Superior temporal gyrus (tissue), 1 donor: ENCODE results near the gene TRIM9.

ENCODE experiments used
- DNase-seq: peaks from one replicate; pipeline ENCODE4 v3.0.0-alpha.2; 2016; ENCODE audit errors: extremely low spot score

TRIM9 gene

DNA sequence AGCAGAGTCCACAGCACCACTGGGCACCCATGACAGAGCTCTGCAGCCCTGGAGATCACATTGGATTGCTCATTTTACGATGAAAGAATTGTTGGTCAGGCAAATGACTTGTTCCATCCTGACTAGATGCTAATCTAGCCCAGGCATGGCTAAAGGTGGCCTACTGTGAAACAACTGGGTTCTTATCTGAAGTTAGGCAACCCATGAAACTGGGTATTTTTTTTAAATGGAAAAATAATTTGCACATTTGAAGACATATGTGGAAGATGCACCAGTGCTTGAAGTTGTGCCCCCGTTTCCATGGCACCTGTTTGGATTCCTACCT, 158.9 kb downstream of the TRIM9 start:
- DNase-seq = no peak

DNA sequence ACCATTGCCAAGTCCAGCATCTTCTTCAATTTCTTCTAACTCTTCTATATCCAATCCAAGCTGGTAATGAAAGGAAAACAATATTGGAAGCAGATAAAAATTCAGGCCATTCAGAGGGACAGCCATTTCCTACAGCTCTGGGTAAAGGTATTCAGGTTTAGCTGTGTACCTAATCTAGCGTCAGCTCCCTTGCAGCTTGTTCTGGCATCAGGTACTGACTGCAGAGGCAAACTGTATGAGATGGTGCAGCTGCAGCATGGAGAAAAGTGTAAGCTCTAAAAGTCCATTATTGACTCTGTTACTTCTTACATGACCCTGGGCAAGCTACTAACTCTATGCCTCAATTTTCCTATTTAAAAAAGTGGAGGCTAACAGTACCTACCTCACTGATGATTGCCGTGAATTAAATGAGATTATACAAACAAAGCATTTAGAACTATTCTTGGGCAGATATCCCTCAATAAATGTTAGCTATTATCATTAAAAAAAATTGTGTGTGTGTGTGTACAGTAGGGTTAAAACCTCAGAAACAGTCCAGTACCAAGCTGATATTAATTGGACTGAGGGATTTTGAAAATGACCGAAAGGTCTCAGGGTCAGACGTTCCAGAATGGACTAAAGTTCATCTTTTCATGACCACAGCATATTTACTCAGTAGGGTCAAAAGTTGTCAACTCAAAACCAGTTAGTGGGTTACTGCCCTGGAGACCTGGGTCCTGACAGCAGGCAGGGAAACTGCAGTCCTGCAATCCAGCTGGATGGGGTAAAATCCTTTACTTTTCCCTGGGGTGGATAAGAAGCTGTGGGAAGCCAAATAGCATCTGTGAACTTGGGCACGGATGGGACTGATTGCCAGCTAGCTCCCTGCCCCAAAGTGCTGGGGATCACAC, 159.5 kb downstream of the TRIM9 start:
- DNase-seq = no peak

DNA sequence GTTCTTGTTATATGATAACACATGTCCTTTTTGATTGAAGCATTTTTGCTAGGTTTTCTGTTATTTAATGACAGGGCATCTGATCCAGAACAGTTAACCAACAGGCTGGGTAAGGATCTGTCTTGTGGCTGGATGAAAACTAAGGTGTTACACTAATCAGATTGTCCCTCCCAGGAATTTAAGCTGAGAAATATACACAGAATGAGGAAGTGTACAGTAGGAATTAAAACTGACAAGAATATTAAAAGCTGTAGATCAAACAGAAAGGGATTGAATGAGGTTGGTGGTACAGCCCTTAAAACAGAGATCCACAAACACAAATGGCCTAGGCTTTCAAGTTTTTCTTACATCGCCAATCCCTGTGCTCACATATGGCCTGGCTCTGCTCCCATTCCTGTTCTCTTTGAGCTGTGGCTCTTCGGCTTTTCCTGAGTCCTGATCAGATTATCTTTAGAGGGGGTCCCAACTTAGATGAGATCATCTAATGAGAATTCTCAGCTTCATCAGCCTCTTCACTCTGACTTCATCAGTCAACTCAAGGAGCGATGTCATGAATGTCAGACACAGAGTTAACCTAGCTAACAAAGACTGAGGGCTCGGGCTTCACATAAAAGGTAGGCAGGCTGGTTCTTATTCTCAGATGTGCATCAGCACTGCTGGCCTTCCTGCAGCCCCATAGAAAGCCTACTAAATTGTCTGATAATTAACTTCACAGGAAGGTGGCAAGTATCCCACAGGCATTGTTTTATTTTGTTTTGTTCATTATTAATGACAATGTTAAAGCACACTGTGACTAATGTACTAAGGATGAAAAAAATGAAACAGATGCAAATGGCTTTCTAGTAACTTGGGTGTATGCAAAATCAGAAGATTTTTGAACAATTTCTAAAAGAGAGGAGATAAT, 162.1 kb downstream of the TRIM9 start:
- DNase-seq = no peak

DNA sequence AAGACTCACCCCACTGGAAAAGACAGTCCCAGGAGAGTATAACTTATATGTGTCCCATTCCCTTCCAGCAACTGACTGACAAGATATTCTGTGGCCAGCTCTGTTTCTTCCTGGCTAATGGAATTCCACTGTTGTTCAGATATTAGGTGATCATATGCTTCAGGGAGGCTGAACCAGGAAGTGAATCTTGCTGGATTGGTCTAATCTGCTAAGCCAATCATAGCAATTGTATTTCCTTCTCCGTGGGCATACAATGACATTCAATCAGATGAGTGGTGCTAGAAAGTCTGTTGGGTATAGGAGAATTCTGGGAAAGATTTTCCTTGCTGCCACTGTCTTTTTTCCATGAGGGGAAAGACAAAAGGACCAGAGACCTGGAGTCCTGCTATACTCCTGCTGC, 162.7 kb downstream of the TRIM9 start:
- DNase-seq = no peak

DNA sequence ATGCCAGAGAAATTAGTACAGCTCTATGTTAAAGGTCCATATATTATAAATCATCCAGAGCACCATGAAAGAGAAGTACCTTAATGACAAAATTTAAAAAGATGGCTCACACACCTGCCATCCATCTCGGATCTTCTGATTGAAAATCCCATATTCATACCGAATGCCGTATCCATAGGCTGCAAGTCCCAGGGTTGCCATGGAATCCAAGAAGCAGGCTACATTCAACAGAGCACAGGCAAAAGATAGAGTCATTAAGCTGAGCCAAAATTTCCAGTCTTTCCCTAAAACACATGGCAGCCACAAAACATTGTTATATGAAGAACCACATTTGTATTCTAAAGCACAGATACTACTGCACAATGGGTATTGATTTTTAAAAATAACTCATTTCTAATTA, 163.3 kb downstream of the TRIM9 start:
- DNase-seq = no peak

DNA sequence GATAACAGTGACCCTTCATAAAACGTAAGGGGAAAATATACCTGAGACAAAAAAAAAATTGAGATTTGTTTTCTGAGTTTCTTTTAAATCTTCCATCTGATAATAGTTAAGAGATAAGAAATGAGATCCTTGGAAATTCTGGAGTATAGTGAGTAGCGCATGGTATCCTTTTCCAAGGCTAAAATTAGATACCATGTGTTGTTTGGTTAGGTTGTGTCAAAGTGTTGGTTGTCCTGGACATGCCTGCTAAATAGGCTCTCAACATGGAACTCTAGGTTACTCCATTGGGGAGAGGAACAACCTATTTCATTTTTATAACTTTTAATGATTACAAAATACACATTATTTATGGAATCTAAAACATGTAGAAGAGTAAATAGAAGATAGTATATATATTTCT, 165.4 kb downstream of the TRIM9 start:
- no peak for DNase-seq

DNA sequence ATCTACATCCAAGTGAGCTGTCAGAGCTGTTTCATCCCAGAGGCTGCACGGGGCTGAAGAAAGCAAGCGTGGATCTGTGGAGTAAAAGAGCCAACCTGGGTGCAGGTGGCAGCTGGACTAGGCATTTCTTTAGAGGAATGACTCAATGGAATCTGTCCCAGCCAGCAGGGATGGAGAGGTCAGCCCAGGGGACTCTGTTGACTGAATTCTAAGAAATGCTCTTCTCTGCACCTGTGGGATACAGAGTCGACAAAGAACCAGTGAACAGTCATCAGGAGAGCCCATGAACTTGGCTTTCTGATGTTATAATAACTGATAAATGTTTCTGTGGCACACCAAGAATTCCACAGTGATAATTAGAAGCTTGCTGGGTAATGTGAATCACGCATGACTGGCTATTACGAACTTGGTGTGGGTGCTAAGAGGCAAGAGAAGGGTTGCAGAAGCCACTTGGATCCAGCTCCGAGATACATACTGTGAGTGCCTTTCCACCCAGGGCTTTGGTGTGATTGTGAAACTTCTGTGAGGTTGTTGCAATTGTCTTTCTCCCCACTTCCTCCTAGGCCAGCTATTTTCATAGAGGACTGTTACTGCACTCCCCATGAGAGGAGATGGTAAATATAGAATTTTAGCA, 166.8 kb downstream of the TRIM9 start:
- DNase-seq = no peak

DNA sequence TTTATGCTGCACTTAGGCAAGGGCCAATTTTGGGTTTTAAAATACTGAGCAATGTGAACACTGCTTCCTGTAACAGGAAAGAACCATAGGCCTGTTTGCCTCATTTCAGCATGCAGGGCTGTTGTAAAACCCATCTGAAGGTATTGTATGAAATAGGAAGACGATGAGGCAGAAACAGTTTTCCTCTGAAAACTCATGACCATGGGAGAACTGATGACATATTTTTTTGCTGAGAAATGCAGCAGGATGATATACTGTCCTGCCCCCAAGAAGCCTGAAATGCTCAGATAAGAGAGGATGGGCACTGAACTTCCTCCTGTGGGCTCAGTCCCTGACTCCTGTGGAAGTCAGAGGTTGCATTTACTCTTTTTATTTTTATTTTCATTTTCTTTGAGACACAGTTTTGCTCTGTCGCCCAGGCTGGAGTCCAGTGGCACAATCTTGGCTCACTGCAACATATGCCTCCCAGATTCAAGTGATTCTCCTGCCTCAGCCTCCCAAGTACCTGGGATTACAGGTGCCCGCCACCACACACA, 168.0 kb downstream of the TRIM9 start:
- DNase-seq = no peak
